ENCODE measurements around the gene DGKB.

DGKB gene

DNA sequence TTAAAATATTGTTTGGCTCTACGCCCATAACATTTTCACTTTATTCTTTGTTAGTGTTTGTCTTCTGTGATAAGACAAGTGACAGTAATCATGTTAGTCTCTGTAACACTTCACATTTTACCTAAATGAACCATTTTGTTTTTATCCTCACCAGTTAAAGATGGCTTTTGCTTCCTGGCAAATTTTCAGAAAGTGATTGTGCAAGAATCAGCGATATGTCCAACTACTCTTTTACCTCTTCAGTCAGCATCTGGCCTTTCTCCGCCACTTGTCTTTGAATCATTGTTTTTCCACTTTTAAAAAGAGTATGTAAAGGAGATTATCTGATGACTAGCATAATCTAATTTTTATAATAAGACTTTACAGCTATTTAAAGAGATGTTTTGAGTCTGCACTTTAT is 3.5 kb downstream of the DGKB start:
- CTCF ChIA-PET, result no interaction called here

DNA sequence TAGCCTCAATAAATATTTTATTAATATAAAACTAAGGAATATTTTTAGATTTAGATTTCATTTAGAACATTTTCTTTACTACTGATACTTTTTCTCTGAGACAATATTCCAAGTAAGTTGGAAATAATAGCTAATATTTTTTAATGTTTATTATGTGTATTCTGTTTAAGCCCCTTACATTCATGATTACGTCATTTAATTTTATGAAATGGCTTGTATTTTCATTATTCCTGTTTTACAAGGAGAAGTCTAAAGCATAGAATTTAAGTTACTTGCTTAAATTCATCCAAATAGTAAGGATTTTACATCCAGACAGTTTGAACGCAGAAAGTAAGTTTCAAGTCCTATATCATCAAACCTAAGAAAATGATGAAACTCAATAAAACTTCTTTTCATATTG is 6.1 kb downstream of the DGKB start:
- ChIA-PET CTCF (no interaction called here), POLR2A (ENCODE audit: low non-redundant PET) (no interaction called here)
- TF ChIP-seq CTCF (conservative IDR thresholded peaks at IDR 0.05; ENCODE audit: low read depth), result no peak
- H3K27ac ChIP-seq, result no peak overlapping the region
- no peak for DNase-seq (ENCODE audit: low spot score)

More for the DNA sequence above, 3.5 kb downstream of the DGKB start:
- no peak overlapping the region for H3K27ac ChIP-seq
- no peak for DNase-seq (ENCODE audit: low spot score)
- POLR2A ChIA-PET (ENCODE audit: low non-redundant PET), result no interaction called here
- TF ChIP-seq CTCF (conservative IDR thresholded peaks at IDR 0.05; ENCODE audit: low read depth), result no peak

- no peak for TF ChIP-seq CTCF (conservative IDR thresholded peaks at IDR 0.05; ENCODE audit: low read depth)
- DNase-seq (ENCODE audit: low spot score), result no peak
- POLR2A ChIA-PET (ENCODE audit: low non-redundant PET), result no interaction called here
- no peak overlapping the region for H3K27ac ChIP-seq
- CTCF ChIA-PET, result no interaction called here
These were observed 7.7 kb downstream of the DGKB start for GRCh38 chr7:14894826-14895225.

GRCh38 chr7:14892961-14893360 is 9.6 kb downstream of the DGKB start:
- ChIA-PET CTCF (no interaction called here), POLR2A (ENCODE audit: low non-redundant PET) (no interaction called here)
- TF ChIP-seq CTCF (conservative IDR thresholded peaks at IDR 0.05; ENCODE audit: low read depth), result no peak
- no peak for DNase-seq (ENCODE audit: low spot score)
- no peak overlapping the region for H3K27ac ChIP-seq

DNA sequence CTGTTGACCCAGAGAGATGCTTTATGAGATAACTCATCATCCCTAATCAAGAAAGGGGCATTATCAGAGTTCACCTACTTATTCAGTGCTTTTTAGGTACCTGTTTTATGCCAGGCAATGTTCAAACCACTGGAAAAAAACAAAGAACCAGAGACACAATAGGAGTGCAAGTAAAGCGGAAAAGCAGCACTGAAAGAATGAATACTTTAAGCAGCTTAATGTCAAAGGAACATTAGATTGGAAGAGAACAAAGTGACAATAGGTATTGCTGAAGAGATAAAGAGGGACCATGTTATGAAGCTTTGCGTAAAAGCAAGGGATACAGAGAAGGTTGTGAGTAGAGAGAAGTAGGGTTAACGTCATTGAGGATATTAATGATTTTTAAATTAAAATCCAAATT is 11.3 kb downstream of the DGKB start:
- no peak overlapping the region for H3K27ac ChIP-seq
- no peak for TF ChIP-seq CTCF (conservative IDR thresholded peaks at IDR 0.05; ENCODE audit: low read depth)
- no peak for DNase-seq (ENCODE audit: low spot score)
- CTCF ChIA-PET, result no interaction called here
- POLR2A ChIA-PET (ENCODE audit: low non-redundant PET), result no interaction called here

GRCh38 chr7:14888962-14889361 is 13.6 kb downstream of the DGKB start:
- TF ChIP-seq CTCF (conservative IDR thresholded peaks at IDR 0.05; ENCODE audit: low read depth), result no peak
- ChIA-PET POLR2A (ENCODE audit: low non-redundant PET) (no interaction called here), CTCF (interaction anchor here (0.7 to 1.2 kb wide), 2 partner anchors 10 to 14 kb away, joined by 3 to 4 read pairs; no protein-coding TSS in a partner anchor)
- H3K27ac ChIP-seq, result no peak overlapping the region
- DNase-seq (ENCODE audit: low spot score), result no peak

DNA sequence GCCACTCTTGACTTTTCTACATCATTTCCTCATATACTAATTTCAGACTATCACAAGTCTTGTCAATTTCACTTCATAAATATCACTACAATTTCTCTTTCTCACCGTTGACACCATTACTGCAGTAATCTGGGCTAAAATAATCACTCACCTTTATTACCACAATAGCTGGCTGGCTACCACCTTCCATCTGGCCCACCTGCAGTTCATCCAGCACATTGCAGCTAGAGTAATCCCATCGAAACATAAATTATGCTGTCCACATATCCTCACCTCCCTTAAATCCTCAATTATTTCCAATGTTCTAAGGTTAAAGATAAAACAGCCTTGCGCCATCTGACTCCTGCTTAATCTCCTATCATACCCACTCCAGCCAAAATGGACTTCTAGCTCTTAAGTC is 16.0 kb downstream of the DGKB start:
- DNase-seq (ENCODE audit: low spot score), result no peak
- CTCF ChIA-PET, result no interaction called here
- POLR2A ChIA-PET (ENCODE audit: low non-redundant PET), result no interaction called here
- H3K27ac ChIP-seq, result no peak overlapping the region
- no peak for TF ChIP-seq CTCF (conservative IDR thresholded peaks at IDR 0.05; ENCODE audit: low read depth)

All from RWPE1 (cell line).